ENCODE measurements around the gene PTGER2.

The PTGER2 gene

DNA sequence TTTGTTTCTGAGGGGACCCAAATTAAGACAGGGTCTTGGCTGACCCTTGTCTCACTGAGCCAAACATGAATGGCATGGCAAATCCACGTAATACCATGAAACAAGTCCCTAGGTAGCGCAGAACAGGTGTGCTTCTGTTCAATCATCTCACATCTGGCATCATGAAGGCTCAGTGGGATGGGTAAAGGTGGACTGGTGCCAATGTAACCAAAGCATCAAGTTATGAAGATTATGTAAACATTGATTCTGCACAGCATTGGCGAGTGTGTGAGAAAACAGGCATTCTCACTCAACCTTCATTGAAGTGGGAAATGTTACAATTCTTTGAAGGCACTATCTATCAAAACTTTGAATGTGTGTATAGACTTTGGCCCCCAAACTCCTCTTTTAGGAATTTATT lies 41.9 kb downstream of the PTGER2 start:
- TF ChIP-seq TEAD4 (IDR thresholded peaks at IDR 0.05) (no peak), ZBTB7A (IDR thresholded peaks at IDR 0.05; ENCODE audit: low read depth) (no peak), NFIC (IDR thresholded peaks at IDR 0.05) (no peak), EP300 (IDR thresholded peaks at IDR 0.05; ENCODE audit: borderline replicate concordance) (no peak), YY1 (IDR thresholded peaks at IDR 0.05; ENCODE audit: low read depth) (no peak), RAD21 (IDR thresholded peaks at IDR 0.05; ENCODE audit: low read depth) (no peak)
- TF ChIP-seq, protein P1, sequence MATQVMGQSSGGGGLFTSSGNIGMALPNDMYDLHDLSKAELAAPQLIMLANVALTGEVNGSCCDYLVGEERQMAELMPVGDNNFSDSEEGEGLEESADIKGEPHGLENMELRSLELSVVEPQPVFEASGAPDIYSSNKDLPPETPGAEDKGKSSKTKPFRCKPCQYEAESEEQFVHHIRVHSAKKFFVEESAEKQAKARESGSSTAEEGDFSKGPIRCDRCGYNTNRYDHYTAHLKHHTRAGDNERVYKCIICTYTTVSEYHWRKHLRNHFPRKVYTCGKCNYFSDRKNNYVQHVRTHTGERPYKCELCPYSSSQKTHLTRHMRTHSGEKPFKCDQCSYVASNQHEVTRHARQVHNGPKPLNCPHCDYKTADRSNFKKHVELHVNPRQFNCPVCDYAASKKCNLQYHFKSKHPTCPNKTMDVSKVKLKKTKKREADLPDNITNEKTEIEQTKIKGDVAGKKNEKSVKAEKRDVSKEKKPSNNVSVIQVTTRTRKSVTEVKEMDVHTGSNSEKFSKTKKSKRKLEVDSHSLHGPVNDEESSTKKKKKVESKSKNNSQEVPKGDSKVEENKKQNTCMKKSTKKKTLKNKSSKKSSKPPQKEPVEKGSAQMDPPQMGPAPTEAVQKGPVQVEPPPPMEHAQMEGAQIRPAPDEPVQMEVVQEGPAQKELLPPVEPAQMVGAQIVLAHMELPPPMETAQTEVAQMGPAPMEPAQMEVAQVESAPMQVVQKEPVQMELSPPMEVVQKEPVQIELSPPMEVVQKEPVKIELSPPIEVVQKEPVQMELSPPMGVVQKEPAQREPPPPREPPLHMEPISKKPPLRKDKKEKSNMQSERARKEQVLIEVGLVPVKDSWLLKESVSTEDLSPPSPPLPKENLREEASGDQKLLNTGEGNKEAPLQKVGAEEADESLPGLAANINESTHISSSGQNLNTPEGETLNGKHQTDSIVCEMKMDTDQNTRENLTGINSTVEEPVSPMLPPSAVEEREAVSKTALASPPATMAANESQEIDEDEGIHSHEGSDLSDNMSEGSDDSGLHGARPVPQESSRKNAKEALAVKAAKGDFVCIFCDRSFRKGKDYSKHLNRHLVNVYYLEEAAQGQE (IDR thresholded peaks at IDR 0.05; ENCODE audit: low read depth), result no peak
- TF ChIP-seq, protein P2, sequence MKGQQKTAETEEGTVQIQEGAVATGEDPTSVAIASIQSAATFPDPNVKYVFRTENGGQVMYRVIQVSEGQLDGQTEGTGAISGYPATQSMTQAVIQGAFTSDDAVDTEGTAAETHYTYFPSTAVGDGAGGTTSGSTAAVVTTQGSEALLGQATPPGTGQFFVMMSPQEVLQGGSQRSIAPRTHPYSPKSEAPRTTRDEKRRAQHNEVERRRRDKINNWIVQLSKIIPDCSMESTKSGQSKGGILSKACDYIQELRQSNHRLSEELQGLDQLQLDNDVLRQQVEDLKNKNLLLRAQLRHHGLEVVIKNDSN (IDR thresholded peaks at IDR 0.05), result no peak
- TF ChIP-seq, protein P3, sequence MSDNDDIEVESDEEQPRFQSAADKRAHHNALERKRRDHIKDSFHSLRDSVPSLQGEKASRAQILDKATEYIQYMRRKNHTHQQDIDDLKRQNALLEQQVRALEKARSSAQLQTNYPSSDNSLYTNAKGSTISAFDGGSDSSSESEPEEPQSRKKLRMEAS (IDR thresholded peaks at IDR 0.05), result no peak

DNA sequence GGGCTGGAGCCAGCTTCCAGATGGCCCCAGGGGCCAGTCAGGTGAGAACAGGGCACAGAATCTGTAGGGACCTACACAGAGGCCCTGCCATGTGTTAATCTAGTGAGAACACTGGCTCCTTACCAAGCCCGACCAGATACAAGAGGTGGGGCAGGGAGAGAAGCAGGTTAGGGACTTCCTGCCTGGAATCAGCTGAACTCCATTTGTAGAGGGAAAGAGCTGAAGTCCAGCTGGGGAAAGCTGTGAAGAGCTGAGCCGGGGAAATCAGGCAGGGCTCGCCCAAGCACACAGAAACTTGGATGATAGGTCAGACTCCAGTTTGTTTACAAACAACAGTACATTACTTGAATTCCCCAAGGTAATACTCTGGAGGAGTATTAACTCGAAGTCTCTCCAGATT lies 46.7 kb downstream of the PTGER2 start:
- no peak for TF ChIP-seq EGR1 (IDR thresholded peaks at IDR 0.05)
- no peak for TF ChIP-seq YY1 (IDR thresholded peaks at IDR 0.05; ENCODE audit: low read depth)
- TF ChIP-seq TAF1 (IDR thresholded peaks at IDR 0.05; ENCODE audit: low read depth), result no peak
- no peak for TF ChIP-seq EP300 (IDR thresholded peaks at IDR 0.05; ENCODE audit: borderline replicate concordance)
- no peak for TF ChIP-seq TCF12 (IDR thresholded peaks at IDR 0.05; ENCODE audit: low read depth)
- no peak for TF ChIP-seq CEBPB (IDR thresholded peaks at IDR 0.05)
- no peak for TF ChIP-seq ZBTB7A (IDR thresholded peaks at IDR 0.05; ENCODE audit: low read depth)
- TF ChIP-seq NFIC (IDR thresholded peaks at IDR 0.05), result no peak
- no peak for TF ChIP-seq FOXM1 (IDR thresholded peaks at IDR 0.05; ENCODE audit: borderline replicate concordance, low read depth)
- no peak for TF ChIP-seq TEAD4 (IDR thresholded peaks at IDR 0.05)
- TF ChIP-seq, protein P3 (IDR thresholded peaks at IDR 0.05), result no peak
- TF ChIP-seq, protein P1 (IDR thresholded peaks at IDR 0.05; ENCODE audit: low read depth), result no peak
- TF ChIP-seq CREB1 (IDR thresholded peaks at IDR 0.05; ENCODE audit: low read depth), result no peak
- no peak for TF ChIP-seq RAD21 (IDR thresholded peaks at IDR 0.05; ENCODE audit: low read depth)
- TF ChIP-seq, protein P2 (IDR thresholded peaks at IDR 0.05), result no peak

DNA sequence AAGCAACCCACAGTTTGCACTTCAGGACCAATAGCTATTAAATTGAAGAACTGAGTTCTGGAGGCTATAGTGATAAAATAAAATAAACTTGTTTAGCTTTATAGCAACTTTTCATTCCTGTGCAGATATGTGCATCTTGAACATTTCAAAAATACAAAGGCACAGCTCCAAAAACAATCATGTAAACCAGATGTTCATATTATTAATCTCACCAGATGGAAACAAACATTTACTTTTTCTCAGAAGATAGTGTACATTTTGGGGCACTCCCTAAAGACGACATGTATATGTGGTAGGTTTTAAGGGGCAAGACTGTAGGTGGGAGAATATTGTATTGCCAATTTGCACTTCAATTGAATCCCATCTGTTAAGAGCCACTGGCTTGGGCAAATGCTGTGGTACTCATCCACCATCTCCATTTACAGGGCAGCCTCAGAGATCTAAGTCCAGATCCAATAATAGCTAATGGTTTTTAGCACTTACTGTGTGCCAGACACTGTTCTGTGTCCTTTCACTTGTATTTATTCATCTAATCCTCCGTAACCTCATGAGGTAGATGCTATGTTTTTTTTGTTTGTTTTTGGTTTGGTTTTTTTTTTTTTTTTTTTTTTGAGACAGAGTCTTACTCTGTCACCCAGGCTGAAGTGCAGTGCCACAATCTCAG lies 49.1 kb downstream of the PTGER2 start:
- TF ChIP-seq CREB1 (IDR thresholded peaks at IDR 0.05; ENCODE audit: low read depth) (no peak), EGR1 (IDR thresholded peaks at IDR 0.05) (no peak), ZBTB7A (IDR thresholded peaks at IDR 0.05; ENCODE audit: low read depth) (no peak), NFIC (IDR thresholded peaks at IDR 0.05) (no peak)
- TF ChIP-seq, protein P1 (IDR thresholded peaks at IDR 0.05; ENCODE audit: low read depth), result no peak

DNA sequence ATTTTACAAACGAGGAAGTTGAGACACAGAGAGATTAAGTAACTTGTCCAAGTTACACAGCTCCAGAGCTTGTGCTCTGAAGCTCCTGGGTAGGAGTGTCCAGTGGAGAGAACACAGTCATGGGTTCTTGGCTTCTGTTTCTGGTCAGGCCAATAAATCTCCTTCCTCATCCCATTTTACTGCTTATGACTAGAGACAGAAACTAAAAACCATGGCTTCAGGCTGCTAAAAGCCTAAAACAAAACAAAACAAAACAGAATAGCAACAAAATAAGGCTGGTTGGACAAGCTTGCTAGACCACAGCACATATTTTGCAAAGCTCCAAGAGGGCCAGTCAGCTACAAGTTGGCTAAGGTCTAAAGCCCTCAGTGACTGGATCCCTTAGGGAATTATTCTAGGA lies 49.8 kb downstream of the PTGER2 start:
- TF ChIP-seq, protein P3 (IDR thresholded peaks at IDR 0.05), result no peak
- TF ChIP-seq, protein P2 (IDR thresholded peaks at IDR 0.05), result no peak
- TF ChIP-seq TEAD4 (IDR thresholded peaks at IDR 0.05) (no peak), TCF12 (IDR thresholded peaks at IDR 0.05; ENCODE audit: low read depth) (no peak), EP300 (IDR thresholded peaks at IDR 0.05; ENCODE audit: borderline replicate concordance) (no peak), YY1 (IDR thresholded peaks at IDR 0.05; ENCODE audit: low read depth) (no peak), ZBTB7A (IDR thresholded peaks at IDR 0.05; ENCODE audit: low read depth) (no peak), CREB1 (IDR thresholded peaks at IDR 0.05; ENCODE audit: low read depth) (no peak), EGR1 (IDR thresholded peaks at IDR 0.05) (no peak), CEBPB (IDR thresholded peaks at IDR 0.05) (no peak), NFIC (IDR thresholded peaks at IDR 0.05) (no peak), RAD21 (IDR thresholded peaks at IDR 0.05; ENCODE audit: low read depth) (no peak), TAF1 (IDR thresholded peaks at IDR 0.05; ENCODE audit: low read depth) (no peak), FOXM1 (IDR thresholded peaks at IDR 0.05; ENCODE audit: borderline replicate concordance, low read depth) (no peak)
- TF ChIP-seq, protein P1 (IDR thresholded peaks at IDR 0.05; ENCODE audit: low read depth), result no peak

Data from Ishikawa (cell line).